ENCODE measurements around the gene ERGIC3.

Gene ERGIC3

DNA sequence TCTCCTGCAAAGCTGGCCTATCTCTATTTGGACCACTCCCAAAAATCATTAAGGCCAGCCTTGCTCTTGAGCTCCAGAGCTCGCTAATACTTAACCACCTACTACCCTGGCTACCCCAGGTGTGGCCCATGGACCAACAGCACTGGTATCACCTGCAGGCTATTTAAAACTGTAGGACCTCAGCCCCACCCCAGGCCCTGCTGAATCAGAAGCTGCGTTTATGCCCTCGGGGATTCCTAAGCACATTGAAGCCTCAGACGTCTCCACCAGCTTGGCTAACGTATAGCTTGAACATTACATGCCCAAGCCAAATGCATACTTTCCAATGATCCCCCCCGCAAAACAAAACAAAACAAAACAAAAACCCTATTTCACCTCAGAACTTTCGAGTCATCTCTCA, 54.0 kb downstream of the ERGIC3 start:
- DNase-seq (ENCODE audit: low spot score): no peak
- no peak for FAIRE-seq

DNA sequence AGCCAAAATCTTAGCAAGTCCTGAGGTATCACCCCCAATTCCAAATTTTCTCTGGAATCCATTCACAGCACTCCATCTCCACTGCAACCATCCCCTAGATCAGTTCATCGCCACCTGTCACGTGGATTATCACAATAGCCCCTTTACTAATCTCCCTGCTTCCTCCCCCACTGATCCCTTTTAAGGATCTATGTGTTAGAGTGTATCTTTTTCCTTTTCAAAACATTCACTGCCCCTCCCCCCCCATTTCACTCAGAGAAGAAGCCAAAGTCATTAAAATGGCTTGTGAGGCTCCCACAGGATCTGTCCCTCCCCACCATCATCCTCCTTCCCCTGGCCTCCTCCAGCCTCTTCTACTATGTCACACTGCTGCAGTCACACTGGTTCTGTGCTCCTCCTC, 55.3 kb downstream of the ERGIC3 start:
- FAIRE-seq (no peak), DNase-seq (ENCODE audit: low spot score) (no peak)

DNA sequence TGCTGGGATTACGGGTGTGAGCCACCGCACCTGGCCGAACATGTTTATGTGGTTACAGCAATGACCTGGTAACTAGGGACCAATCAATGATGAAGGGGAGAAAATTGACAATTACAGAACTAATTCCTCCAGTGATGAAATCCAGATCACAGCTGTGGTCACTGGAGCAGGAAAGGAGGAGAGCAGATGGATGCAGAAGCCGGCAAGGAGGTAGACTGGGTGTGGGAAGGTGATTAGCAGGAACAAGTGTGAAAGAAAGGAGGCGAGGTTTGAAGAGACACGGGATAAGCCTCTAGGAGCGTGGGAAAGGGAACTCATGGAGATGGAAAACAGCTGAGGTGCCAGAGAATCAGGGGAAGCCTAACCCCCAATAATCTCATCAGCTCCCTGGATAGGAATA, 56.6 kb downstream of the ERGIC3 start:
- DNase-seq (ENCODE audit: low spot score): no peak
- no peak for FAIRE-seq

DNA sequence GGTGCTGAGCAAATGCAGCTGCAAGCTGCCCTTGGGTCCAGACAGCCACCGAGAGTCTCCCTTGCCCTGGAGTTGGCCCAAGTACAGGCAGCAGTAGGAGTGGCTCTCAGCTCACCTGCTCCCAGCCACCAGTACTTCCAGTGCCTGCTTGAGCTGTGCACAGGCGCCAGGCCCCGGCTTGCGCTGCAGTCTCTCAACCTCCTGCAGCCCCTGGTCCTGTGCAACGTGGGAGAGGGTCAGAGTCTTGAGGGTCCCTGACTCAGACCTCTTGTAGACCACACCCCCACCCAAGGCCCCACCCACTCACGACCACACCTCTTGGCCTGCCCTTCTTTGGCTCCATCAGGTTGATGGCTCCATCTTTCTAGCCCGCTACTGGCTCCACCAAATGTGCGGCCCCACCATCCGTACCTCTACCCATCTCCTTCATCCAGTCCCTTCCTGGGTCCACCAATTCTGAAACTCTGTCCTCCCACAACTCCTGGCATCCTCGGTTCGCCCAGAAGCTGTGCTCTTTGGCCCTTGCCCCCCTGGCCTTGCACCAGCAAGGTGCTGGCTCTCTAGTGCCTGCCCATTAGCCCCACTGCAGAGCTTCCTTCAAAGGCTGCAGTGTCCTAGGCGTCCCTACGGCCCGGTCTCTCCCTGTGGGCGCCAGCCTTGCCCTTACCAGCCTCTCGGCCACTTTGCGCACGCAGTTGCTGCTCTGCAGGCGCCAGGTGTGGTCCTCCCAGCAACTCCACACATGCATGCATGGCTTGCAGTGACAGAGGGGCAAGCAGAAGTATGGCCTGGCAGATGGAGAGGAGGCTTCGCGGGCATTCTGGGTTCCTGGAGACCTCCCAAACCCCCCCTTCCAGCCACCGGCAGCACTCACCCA, 57.3 kb downstream of the ERGIC3 start:
- FAIRE-seq (no peak), DNase-seq (ENCODE audit: low spot score) (peak; percentile 3)

DNA sequence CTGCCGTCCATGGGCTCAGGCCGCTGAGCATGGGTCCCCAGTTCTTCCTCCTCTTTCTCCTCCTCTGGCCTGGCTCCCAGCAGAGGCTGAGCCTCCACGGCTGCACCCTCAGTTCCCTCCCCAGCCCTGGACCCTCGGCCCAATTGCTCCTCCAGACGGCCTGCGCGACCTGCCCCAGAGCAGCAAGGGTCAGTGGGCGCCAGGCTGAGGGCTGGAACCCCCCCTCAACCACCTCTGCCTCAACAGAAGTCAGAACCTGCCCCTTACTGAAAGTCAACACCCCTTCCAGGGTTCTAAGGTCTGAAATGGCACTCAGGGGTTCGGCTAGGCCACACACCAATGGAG, 57.9 kb downstream of the ERGIC3 start:
- DNase-seq (ENCODE audit: low spot score): no peak
- no peak for FAIRE-seq

DNA sequence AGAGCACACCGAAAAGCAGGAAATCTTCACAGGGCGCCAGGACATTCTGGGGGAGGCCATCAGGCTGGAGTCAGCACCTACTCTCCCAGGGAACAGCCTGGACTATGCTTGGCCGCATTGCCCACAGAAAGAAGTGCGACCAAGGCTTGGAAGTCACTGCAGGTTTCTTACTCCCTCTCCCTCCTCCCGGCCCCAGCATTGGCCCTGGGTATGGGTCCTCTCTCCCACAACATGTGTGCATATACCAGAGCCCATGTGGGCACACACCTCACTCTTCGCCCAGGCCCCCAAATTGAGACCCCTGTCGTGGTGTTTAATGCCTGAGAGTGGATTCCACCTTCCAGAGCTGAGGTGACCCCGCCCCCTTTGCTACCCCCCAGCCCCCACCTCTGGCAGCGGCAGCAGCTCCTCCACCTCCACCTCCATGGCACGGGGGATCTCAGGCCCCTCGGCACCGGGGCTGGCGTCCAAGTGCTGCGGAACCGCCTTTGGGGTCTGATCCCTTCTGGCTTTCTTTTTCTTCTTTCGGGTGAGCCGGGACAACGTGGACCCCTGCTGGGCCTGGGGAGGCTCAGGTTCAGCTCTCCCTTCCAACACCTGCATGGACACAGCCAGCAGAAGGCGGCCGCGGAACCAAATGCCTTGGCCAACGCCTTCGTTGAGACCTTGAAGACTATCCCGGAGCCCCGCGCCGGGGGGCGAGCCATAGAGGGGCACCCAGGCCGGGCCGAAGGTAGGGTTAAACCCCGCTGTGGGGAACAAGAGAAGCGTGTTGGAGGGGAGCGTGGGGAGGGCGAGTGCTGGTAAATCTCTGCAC, 58.5 kb downstream of the ERGIC3 start:
- no peak for FAIRE-seq
- DNase-seq (ENCODE audit: low spot score): no peak

DNA sequence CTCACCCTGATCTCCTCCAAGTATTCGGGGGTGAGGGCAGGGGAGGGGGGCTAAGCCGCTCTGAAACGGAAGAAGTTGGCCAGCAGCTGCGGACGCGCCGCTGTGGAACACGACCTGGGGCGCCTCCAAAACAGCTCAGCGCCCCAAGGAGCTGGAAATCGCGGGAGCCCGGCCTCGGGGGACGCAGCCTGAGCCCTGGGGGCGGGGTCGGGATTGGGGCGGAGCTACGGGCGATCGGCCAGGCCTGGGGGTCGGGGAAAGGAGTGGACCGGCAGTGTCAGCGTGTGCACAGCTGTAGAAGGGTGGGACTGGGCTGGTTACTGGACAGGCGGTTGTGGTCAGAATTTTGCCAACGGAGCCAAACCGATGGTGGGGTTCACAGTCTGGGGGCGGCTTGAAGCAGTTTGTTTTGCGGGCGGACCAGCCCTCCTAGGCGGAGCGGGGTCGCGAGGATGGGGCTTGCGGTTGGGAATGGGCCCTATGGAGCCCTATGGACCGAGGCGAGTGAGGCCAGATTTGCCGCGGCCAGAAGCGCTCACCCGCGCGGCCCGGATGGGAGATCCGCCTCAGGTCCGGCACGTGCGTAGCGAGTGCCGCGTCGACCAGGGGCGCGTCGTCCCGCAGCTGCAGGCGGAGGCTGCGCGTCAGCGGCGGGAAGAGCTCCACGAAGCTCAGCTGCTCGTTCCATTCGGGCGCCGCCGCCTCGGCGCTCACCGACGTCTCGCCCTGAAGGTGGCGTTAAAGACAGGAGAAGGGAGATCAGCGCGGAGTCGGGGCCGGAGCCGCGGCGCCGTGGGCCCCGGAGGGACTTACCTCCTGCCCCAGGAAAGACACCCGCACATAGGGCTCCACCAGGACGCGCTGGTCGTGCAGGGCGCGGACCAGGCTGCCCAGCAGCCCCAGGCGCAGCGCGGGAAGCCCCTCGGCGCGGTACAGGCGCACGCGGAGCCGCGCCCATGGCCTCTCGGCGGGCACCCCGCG, 59.4 kb downstream of the ERGIC3 start:
- DNase-seq (ENCODE audit: low spot score) (peak; percentile 35), FAIRE-seq (no peak)

DNA sequence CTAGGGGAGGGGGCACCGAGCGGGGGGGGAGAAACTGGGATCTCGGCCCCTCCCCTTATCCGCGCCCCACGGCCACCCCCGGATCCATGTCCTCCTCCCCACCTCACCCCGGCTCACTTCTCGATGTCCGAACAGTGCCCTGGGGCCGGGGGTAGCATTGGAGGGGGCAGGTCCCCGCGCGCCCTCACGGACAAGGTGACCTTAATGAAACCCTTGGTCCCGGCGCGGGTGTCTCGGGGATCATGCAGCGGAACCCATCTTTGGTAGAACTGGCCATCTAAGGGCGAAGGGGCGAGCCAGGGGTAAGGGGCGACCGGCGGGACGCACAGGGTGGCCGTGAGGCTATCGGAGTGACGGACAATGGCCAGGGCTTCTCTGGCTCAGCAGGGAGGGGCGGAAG, 60.1 kb downstream of the ERGIC3 start:
- DNase-seq (ENCODE audit: low spot score): no peak

DNA sequence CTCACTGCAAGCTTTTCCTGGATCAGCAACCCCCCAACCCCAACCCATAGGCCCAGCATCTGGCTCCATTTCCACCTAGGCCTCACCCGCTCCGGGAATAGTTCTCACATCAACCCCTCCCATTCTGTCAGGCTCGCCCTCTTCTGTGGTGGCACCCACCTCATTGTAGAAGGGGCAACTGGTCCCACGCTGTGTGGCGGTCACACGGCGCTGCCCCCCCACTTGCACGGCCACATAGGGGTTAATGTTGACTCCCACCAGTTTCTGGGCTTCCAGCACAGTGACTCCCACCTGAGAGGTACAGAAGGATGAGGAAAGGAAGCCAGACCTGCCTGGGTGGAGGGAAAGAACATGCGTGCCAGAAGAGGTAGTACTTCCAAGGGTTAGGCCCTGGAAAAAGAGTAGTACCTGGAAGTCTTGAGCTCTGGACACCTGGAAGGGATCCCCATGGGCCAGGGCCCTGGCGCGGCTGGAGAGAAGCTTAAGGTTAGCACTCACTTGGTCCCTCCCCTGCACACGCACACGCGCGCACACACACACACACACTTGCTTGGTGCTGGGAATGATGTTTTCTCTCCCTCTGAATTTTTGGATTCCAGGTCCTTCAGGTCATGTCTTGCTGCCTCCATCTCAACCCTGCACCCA, 61.1 kb downstream of the ERGIC3 start:
- DNase-seq (ENCODE audit: low spot score) (peak; percentile 2), FAIRE-seq (no peak)

More for the DNA sequence above, 60.1 kb downstream of the ERGIC3 start:
- FAIRE-seq: no peak

DNA sequence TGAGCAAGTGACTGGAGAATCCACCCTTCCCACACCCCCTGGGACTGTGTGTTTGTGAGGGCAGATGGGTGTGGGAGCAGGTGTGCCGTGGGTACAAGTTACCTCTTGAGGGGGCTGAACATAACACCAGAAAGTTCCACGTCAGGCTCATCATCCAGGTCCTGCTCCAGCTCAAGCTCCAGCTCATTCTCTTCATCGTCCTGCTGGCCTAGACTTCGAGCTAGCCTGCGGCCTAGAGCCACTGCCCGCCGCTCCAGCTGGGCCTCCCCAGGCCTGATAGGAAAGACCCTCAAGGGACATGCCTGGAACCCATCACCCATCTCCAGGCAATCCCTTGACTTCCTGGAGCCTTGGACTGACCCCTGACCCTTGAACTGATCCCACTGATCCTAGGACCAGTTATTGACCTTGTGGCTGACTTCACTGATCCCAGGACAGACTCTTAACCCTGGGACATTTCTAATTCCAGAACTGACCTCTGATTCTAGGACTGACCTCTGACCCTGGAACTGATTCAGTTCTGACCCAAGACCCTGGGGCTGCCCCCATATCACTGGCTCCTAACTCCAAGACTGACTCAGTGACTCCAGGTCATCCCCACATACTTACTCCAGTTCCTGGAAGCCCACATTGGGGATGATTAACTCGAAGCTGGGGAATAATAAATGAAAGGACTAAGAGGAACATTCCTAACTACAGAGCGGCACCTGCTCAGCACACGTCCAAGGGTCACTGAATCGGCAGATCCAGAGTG, 62.0 kb downstream of the ERGIC3 start:
- FAIRE-seq (no peak), DNase-seq (ENCODE audit: low spot score) (peak; percentile 4)

DNA sequence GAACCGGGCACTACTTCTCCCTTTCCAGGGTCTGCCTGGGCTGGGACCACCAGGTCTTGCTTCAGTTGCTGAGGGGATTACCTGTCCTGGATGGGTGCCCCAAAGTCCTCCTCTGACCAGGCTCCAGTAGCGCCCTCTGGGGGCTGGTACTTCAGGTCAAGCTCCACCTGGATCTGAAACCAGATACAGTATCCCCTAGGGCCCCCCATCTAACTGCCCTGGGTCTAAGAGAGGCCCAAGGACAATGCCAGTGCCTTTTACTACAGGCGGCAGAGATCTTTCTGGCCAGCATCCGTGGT, 62.5 kb downstream of the ERGIC3 start:
- DNase-seq (ENCODE audit: low spot score): peak; percentile 4
- no peak for FAIRE-seq

DNA sequence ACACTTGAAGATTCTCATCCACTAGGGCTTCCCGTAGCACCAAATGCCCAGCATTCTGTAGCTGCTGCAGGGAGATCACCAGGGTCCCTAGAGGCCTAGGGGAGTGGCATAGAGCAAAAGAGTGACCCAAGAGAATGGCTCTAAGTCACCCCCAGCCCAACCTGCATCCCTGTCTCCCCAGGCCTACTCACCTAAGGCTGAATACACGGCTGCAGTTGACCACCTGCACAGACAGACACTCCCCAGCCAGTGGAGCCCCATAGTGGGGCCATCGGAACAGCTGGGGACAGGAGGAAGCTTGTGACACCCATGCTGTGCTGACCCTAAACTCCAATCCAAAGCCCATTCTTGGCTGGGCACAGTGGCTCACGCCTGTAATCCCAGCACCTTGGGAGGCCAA, 64.2 kb downstream of the ERGIC3 start:
- FAIRE-seq (no peak), DNase-seq (ENCODE audit: low spot score) (no peak)

Data from urothelium cell line (cell line).